Dendritic cell treated with granulocyte-macrophage colony-stimulating factor and Interleukin-4, amounts not matched to agents 40 ng/mL and 50 ng/mL, for 4 days (primary cell): ENCODE results near the gene SLC6A11.

ENCODE experiments used
- H3K27ac Mint-ChIP-seq: one replicate; pipeline ENCODE4 v1.8.0; 2022; ENCODE audit warnings: mild to moderate bottlenecking, mixed read lengths
- H3K27me3 Mint-ChIP-seq: one replicate; pipeline ENCODE4 v1.8.0; 2022; ENCODE audit warnings: mild to moderate bottlenecking, mixed read lengths
- H3K36me3 Mint-ChIP-seq: one replicate; pipeline ENCODE4 v1.8.0; 2022; ENCODE audit warnings: low read depth, mixed read lengths
- H3K4me1 Mint-ChIP-seq: one replicate; pipeline ENCODE4 v1.8.0; 2022; ENCODE audit warnings: low read depth, mixed read lengths
- H3K4me3 Mint-ChIP-seq: one replicate; pipeline ENCODE4 v1.8.0; 2022; ENCODE audit warnings: mild to moderate bottlenecking, moderate library complexity, mixed read lengths
- H3K9me3 Mint-ChIP-seq: one replicate; pipeline ENCODE4 v1.8.0; 2022; ENCODE audit warnings: mixed read lengths
- intact Hi-C: fragments of 100-400 bp; cut with micrococcal nuclease; formaldehyde crosslinking; loops from one replicate; pipeline ENCODE4 v1.15.0; 2022

SLC6A11 gene

DNA sequence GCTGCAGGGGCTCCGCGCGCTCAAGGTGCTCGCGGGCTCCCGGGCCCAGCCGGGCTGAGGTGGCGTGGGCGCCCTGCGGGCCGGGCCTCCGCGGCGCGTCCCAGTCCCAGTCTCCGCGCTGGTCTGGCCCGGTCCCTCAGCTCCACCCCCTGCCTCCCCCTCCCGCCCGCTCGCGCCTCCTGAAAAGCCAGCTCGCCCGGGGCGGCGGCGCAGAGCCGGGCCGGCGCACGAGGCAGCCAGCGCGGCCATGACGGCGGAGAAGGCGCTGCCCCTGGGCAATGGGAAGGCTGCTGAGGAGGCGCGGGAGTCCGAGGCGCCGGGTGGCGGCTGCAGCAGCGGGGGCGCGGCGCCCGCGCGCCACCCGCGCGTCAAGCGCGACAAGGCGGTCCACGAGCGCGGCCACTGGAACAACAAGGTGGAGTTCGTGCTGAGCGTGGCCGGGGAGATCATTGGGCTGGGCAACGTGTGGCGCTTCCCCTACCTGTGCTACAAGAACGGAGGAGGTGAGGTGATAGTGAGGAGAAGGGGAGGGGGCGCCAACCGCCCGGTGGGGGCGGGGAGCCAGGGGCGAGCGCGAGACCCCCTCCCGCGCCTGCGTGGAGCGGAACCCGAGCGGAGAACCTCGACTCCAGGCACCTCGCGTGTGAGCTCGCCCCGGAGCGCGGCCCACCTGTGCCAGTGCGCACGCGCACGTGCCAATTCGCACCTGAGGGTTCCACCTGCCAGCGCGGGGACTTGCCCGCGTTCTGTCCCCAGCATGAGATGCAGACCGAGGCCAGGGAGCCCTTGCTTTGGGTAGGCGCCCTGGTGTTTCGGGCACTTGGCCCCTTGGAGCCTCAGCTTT is at the start of gene SLC6A11:
Gene SLC6A11, plus strand, starts transcription at position 210 of the 844 bp plus-strand sequence. Its CDS starts 38 bp downstream, at position 248.
- no peak within 1 kb of the TSS for H3K27ac Mint-ChIP-seq
- peaks cover 7% of the 10 kb centered on the region for H3K4me1 Mint-ChIP-seq
- peaks cover 56% of the 10 kb centered on the region for H3K27me3 Mint-ChIP-seq
- H3K4me3 Mint-ChIP-seq: peak within 1 kb of the TSS; percentile 6
- no peaks in the 10 kb centered on the region for H3K36me3 Mint-ChIP-seq
- no peaks in the 10 kb centered on the region for H3K9me3 Mint-ChIP-seq
- intact Hi-C loops: no loop called here

DNA sequence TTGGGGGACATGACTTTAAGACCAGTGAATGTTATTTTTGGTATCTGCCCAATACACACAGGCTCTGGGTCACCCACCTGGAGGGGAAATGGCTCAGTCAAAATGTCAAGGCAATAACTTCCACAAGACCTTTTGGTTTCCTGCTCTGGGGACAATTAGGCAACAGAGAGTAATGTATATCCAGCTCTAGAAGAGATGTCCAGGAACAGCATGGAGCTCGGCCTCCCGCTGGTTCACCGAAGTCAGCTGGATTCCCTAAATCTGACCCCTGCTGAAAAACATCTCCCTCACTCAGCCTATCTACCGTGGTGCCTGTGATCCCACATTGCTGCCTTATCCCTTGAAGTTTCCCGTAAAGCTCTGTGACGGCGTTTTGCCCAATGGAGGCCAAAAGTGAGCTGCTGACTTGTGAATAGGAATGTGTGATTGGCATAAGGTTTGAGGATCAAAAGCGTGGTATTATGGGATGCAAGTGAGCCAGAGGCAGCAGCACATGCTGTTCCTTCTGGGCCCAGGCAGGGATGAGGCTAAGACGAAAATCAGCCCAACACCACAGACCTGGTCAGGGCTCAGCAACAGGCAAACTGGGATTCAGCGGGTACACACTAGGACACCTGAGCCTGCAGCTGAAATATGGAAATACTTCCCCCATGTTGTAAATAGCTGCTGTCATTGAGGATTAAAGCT is 47.2 kb upstream of the SLC6A11 start:
- H3K27me3 Mint-ChIP-seq: peaks cover 21% of the 10 kb centered on the region
- H3K4me1 Mint-ChIP-seq: no peaks in the 10 kb centered on the region
- intact Hi-C loops: no loop called here

DNA sequence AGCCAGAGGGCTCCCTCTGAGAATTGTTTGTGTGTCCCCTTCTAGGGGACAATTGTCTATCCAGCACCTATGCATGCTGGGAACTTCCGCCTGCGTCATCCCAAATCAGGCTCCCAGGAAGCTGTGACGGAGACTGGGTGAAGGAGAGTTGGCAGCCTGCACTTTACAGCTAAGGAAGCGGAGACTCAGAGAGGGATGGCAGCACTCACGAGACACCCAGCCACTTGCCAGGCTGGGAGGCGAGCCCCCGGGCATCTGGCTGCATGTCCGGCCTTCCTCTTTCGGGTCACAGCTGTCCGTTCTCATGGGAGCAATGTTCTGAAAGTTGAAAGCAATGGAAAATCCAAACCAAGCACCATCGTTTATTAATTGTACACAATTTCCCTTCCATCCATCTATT is 45.5 kb upstream of the SLC6A11 start:
- intact Hi-C loops: loop anchor here (5.0 kb wide), 1 partner anchor 112 kb away; no protein-coding TSS in a partner anchor
- peaks cover 22% of the 10 kb centered on the region for H3K27me3 Mint-ChIP-seq

More for the DNA sequence above, 47.2 kb upstream of the SLC6A11 start:
- Mint-ChIP-seq H3K4me3 (no peak overlapping the region), H3K9me3 (no peaks in the 10 kb centered on the region), H3K27ac (no peak overlapping the region), H3K36me3 (no peaks in the 10 kb centered on the region)

DNA sequence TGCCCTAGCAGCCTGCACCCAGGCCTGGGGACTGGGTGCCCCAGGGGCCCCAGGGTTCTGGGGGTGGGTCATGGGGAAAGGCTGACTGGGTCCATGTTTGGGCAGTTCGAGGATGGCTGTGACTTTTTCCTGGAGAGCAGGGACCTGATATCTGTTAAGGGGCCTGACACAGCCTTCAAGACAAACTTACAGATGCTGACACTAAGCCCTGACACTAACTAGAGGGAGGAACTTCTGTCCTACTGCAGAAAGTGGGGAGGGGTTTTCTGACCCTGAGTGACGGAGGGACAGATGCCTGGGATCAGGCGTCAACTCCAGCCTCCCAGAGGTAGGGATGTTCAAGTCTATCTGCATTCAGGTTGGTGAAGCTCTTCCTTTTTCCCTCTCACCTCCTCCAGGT is 45.0 kb upstream of the SLC6A11 start:
- Mint-ChIP-seq H3K27ac (no peak overlapping the region), H3K9me3 (no peaks in the 10 kb centered on the region), H3K36me3 (no peaks in the 10 kb centered on the region), H3K27me3 (peaks cover 22% of the 10 kb centered on the region), H3K4me1 (no peaks in the 10 kb centered on the region), H3K4me3 (no peak overlapping the region)
- intact Hi-C loops: loop anchor here (5.0 kb wide), 1 partner anchor 111 kb away; no protein-coding TSS in a partner anchor

More for the DNA sequence above, 45.5 kb upstream of the SLC6A11 start:
- Mint-ChIP-seq H3K27ac (no peak overlapping the region), H3K4me3 (no peak overlapping the region), H3K4me1 (no peaks in the 10 kb centered on the region), H3K36me3 (no peaks in the 10 kb centered on the region), H3K9me3 (no peaks in the 10 kb centered on the region)

DNA sequence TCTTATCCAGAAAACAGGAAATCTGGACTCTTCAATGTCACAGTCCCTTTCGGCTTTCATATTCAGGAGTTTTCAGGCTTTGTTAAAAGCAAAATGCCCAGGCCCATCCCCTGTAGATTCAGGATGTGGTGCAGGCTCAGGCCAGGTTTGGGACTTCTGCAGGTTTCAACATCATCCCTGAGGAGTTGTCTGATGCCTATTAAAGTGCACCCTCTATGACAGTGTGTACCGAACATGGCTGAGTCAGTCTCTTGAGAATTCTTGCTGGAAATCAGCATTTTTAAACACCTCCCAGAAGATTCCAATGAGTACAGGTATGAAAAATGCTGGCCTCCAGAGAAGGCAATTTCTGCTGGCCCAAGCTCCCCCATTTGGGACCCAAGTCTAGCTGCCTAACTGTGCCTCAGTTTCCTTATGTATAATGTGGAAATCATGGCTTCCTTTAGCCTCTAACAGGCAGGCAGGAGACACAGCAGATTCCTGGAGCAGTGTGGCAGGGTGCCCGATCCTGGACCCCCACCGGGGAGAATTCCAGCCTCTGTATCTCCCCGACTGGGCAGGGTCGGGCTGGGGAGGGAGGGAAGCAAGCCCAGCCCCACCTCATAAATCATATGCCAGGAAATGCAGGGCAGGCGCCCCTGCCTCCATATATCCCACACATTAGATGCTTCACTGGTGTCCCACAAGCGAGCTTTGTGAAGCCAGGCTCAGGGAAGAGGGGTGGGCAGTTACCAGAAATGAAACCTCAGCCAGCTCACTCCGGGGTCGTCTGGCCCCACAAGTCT is 44.4 kb upstream of the SLC6A11 start:
- Mint-ChIP-seq H3K4me1 (no peaks in the 10 kb centered on the region), H3K9me3 (no peaks in the 10 kb centered on the region), H3K36me3 (no peaks in the 10 kb centered on the region), H3K27me3 (peaks cover 23% of the 10 kb centered on the region), H3K4me3 (no peak overlapping the region), H3K27ac (no peak overlapping the region)
- intact Hi-C loops: loop anchor here (5.0 kb wide), 1 partner anchor 111 kb away; no protein-coding TSS in a partner anchor

DNA sequence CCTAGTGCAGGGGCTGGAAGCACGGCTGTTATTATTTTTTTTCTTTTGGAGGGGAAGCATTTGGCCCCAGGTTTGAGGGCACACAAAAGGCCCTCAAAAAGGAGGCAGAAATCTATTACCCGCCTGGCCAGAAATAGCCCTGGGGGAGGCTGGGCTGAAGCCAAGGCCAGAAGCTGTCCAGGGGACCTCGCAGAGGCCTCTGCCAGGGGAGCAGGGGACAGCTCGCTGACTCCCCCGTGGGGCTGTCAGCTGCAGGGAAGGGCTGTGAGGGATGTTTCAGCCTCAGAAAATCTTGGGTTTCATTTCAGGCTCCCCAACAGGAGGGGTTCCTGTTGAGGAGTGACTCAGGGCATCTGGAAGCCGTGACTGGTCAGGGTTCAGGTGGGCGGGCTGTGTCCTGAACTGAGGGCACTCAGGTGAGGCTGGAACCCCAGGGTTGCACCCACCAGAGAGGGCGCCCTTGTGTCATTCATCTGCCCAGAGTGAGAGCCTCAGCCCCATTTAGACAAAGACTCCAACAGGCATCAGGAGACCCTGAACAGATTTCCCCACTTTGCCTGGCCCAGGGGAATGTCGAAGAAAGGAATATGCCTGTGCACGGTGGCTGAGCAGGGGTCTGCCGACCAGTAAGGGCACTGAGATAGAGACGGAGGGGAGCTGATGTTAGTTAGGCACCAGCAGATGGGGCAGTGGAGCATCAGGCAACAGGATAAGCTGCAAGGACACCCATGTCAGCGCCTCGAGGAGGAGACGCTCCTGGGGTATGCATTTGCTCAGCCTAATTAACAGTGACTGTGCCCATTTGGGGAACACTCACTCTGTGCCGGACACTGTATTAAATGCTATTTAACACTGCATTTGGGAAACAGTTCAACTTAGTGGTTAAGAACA is 43.5 kb upstream of the SLC6A11 start:
- Mint-ChIP-seq H3K9me3 (no peaks in the 10 kb centered on the region), H3K27ac (no peak overlapping the region), H3K27me3 (peaks cover 26% of the 10 kb centered on the region), H3K4me3 (no peak overlapping the region), H3K4me1 (no peaks in the 10 kb centered on the region), H3K36me3 (no peaks in the 10 kb centered on the region)
- intact Hi-C loops: loop anchor here (5.0 kb wide), 1 partner anchor 110 kb away; no protein-coding TSS in a partner anchor

DNA sequence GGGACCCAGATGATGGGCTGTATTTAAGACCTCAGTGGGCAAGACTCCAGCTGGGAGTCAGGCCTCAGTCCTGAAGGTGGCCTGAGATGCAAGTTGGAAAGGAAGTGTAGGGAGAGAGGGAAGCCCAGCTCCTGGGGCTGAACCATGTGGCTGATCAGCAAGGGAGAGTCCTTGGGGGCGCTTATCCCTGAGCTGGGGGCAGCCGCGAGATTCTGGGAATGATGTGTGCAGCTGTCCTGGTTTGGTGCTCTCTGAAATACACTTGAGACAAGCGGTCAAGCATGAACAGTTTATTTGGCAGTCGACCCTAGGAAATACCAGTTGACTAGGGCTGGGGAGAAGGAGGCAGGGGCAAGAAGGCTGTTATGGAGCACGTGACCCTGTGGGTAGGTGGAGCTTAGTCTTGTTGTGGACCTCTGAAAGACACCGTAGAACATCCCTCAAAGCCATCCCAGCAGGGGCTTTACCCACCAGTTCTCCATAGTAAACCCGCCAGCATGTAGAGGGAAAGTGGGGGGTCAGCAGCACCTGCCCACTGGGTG is 41.8 kb upstream of the SLC6A11 start:
- Mint-ChIP-seq H3K27me3 (peaks cover 26% of the 10 kb centered on the region), H3K4me1 (no peaks in the 10 kb centered on the region)

DNA sequence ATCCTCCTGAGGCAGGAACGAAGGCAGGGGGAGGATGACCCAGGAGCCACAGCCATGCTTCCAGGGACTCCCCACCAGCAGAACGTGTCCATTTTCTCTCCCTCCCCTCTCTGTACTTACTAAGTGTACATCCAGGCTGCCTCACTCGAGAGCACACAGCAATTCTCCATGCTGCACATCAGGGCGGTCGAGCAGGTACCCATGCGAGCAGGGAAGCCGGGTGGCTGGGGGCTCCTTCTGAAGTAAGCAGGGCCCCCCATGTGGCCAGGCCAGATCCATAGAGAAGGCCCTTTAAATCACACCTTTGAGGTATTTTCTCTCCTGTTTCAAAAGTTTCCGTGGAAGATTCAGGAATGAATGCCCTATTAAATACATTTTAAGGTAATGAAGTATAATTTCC is 41.2 kb upstream of the SLC6A11 start:
- Mint-ChIP-seq H3K27ac (no peak overlapping the region), H3K4me3 (no peak overlapping the region), H3K9me3 (no peaks in the 10 kb centered on the region), H3K27me3 (peaks cover 28% of the 10 kb centered on the region), H3K36me3 (no peaks in the 10 kb centered on the region), H3K4me1 (no peaks in the 10 kb centered on the region)
- intact Hi-C loops: loop anchor here (5.0 kb wide), 1 partner anchor 107 kb away; no protein-coding TSS in a partner anchor

More for the DNA sequence above, 41.8 kb upstream of the SLC6A11 start:
- Mint-ChIP-seq H3K36me3 (no peaks in the 10 kb centered on the region), H3K4me3 (no peak overlapping the region), H3K27ac (no peak overlapping the region), H3K9me3 (no peaks in the 10 kb centered on the region)
- intact Hi-C loops: loop anchor here (5.0 kb wide), 1 partner anchor 108 kb away; no protein-coding TSS in a partner anchor

DNA sequence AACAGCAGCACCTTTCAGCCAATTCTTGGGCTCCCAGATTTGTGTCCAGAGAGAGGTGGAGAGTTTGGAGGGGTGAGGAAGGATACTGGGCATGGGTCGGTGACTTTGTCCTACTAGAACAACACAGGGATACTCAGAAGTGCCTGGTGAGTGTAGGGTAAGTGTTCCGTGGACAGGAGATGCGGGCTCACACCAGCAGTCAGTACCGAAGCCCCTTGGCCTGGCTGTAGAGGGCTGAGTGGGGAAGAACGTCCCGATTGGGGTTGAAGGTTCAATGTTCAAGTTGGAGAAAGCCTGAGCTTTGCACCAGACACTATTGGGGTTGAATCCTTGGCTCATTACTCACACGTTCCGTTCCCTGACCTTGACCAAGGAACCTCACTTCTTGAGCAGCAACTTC is 40.8 kb upstream of the SLC6A11 start:
- Mint-ChIP-seq H3K36me3 (no peaks in the 10 kb centered on the region), H3K4me1 (no peaks in the 10 kb centered on the region), H3K4me3 (no peak overlapping the region), H3K27me3 (peaks cover 28% of the 10 kb centered on the region), H3K27ac (no peak overlapping the region), H3K9me3 (no peaks in the 10 kb centered on the region)
- intact Hi-C loops: no loop called here

DNA sequence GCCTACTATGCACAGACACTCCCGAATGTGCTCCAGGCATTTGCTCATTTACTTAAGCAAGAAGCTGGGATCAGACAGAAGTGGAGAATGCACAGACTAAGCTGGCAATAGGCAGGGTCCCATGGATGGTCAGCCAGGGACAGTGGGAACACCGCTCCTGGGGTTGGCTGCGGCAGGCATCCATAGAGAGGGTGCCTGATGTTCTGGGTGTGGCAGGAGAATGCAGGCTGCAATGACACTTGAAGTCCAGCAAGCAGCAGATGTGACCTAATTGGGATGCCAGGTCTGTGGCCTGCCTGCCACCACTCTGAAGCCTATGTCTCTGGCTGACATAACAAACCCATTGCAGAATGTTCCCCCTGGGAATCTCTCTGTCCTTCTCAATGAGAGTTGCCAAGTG is 40.2 kb upstream of the SLC6A11 start:
- Mint-ChIP-seq H3K36me3 (no peaks in the 10 kb centered on the region), H3K4me3 (no peak overlapping the region), H3K4me1 (no peaks in the 10 kb centered on the region), H3K27ac (no peak overlapping the region), H3K9me3 (no peaks in the 10 kb centered on the region), H3K27me3 (peaks cover 27% of the 10 kb centered on the region)
- intact Hi-C loops: no loop called here

DNA sequence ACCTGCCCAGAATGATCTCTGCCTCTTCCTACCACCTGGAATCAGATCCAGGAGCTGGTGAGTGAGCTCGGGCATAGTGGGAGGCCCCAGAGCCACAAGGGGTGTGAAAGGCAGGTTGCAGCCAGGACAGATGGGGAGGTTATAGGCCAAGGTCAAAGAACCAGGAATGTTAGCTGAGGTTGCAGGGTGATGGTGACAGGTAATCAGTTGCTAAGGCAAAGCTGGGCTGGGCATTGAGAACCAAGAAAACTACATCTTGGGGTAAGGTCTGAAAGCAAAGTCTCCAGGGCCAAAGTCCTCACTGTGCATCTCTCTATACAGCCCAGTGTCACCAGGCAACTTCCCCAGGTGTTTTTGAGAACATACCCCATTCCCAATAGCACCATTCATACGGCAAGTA is 38.4 kb upstream of the SLC6A11 start:
- Mint-ChIP-seq H3K27me3 (peaks cover 20% of the 10 kb centered on the region), H3K27ac (no peak overlapping the region), H3K9me3 (no peaks in the 10 kb centered on the region), H3K36me3 (no peaks in the 10 kb centered on the region), H3K4me1 (no peaks in the 10 kb centered on the region), H3K4me3 (no peak overlapping the region)
- intact Hi-C loops: no loop called here

DNA sequence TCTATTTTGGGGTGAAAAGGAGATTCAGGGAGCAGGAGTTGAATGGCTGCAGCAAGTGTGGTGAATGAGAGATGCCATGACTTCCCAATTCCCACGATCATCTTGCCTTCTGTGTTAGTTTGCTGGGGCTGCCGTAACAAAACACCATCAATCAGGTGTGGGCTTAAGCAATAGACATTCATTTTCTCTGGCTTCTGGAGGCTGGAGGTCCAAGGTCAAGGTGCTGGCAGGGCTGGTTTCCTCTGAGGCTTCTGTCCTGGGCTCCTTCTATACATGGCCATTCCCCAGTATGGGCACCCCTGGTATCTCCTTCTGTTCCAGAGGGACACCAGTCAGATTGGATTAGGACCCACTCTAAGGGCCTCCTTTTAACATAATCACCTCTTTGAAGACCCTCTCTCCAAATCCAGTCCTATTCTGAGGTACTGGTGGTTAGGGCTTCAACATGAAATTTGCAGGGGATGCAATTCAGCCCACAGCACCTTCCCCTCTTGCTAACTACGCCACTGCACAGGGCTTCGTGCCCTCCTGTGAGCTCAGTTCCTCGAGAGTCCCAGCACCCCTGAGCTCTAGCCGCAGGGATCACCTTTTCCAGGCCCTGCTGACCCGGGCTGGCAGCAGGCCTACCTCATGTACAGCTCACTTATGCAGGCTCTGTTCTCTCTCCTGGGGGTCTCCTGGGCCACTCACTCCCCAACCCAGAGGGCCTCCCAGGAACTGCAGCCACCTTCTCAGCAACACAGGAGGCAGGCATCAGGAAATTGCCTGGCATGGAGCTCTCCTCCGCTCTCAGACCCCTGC is 37.3 kb upstream of the SLC6A11 start:
- Mint-ChIP-seq H3K27me3 (peaks cover 17% of the 10 kb centered on the region), H3K4me1 (peaks cover 2% of the 10 kb centered on the region), H3K27ac (no peak overlapping the region), H3K9me3 (peaks cover under 1% of the 10 kb centered on the region), H3K36me3 (no peaks in the 10 kb centered on the region), H3K4me3 (no peak overlapping the region)
- intact Hi-C loops: no loop called here
